IMR-90 (cell line): ENCODE results near the gene SF3B2. TPM values are rescaled to one million over a fixed set of nuclear protein-coding genes. Genes with fewer than 3 reads are reported as not detected.

Source experiments
- ATAC-seq: fragments of 200-7000 bp; cut with Tn5 transposase; 2 replicates; pipeline ENCODE4 v1.9.1; 2020; ENCODE audit warnings: low read depth, mild to moderate bottlenecking, moderate library complexity
- BruUV-seq: library from RNA; stranded (reverse); fragments of 400-500 nt; replicated peaks from 2 replicates; lab custom pipeline; 2021; lab: Mats Ljungman, UMichigan
- CTCF ChIA-PET: fragments of 300-600 bp; formaldehyde crosslinking; extraction: SDS; loops from one replicate; lab custom pipeline; 2021; ENCODE audit warnings: antibody characterized with exemption; lab: Yijun Ruan, JAX
- POLR2A ChIA-PET: fragments of 300-600 bp; sonication (Branson Sonifier 250); formaldehyde crosslinking; loops from one replicate; lab custom pipeline; 2022; ENCODE audit warnings: antibody characterized with exemption; ENCODE audit not compliant: unreplicated experiment; lab: Charles Lee
- DNase-seq: peaks from one replicate; pipeline ENCODE4 v3.0.0; 2013
- H2AFZ ChIP-seq: replicated peaks from 2 replicates; pipeline ENCODE3; 2013; ENCODE audit warnings: low read length, mild to moderate bottlenecking; ENCODE audit not compliant: poor library complexity
- H2AK5ac ChIP-seq: 2 replicates; pipeline ENCODE4 v1.6.1; 2013; ENCODE audit warnings: low read depth, low read length, inconsistent platforms
- H2AK9ac ChIP-seq: replicated peaks from 2 replicates; pipeline ENCODE3; 2013; ENCODE audit warnings: mild to moderate bottlenecking, low read depth, low read length, moderate library complexity; ENCODE audit not compliant: poor library complexity
- H2BK120ac ChIP-seq: 2 replicates; pipeline ENCODE4 v1.6.1; 2013; ENCODE audit warnings: low read depth, low read length, inconsistent platforms
- H2BK15ac ChIP-seq: 3 replicates; pipeline ENCODE4 v1.6.1; 2013; ENCODE audit warnings: low read depth, low read length, inconsistent platforms
- H2BK20ac ChIP-seq: 2 replicates; pipeline ENCODE4 v1.6.1; 2013; ENCODE audit warnings: low read depth, mild to moderate bottlenecking, inconsistent platforms, low read length, moderate library complexity
- H2BK5ac ChIP-seq: 2 replicates; pipeline ENCODE4 v1.6.1; 2013; ENCODE audit warnings: mild to moderate bottlenecking, low read depth, low read length, inconsistent platforms; ENCODE audit not compliant: poor library complexity, severe bottlenecking
- H3K14ac ChIP-seq: replicated peaks from 2 replicates; pipeline ENCODE4 v1.6.1; 2013; ENCODE audit warnings: low read depth, low read length, inconsistent platforms
- H3K18ac ChIP-seq: 2 replicates; pipeline ENCODE4 v1.6.1; 2013; ENCODE audit warnings: low read depth, low read length, control low read depth
- H3K23ac ChIP-seq: 2 replicates; pipeline ENCODE4 v1.6.1; 2013; ENCODE audit warnings: low read depth, low read length, inconsistent platforms
- H3K27ac ChIP-seq: 2 replicates; pipeline ENCODE4 v1.5.1; 2013; ENCODE audit warnings: mild to moderate bottlenecking, control low read depth, low read length; ENCODE audit not compliant: insufficient read depth
- H3K27me3 ChIP-seq: 2 replicates; pipeline ENCODE4 v1.6.1; 2013; ENCODE audit warnings: low read length; ENCODE audit not compliant: control insufficient read depth, insufficient read depth
- H3K36me3 ChIP-seq: 2 replicates; pipeline ENCODE4 v1.6.1; 2013; ENCODE audit warnings: low read length, mixed read lengths; ENCODE audit not compliant: control insufficient read depth, insufficient read depth
- H3K4ac ChIP-seq: 2 replicates; pipeline ENCODE4 v1.6.1; 2013; ENCODE audit warnings: low read depth, low read length, inconsistent platforms
- H3K4me1 ChIP-seq: 2 replicates; pipeline ENCODE4 v1.6.1; 2013; ENCODE audit warnings: low read length, mixed read lengths; ENCODE audit not compliant: control insufficient read depth, insufficient read depth
- H3K4me2 ChIP-seq: 2 replicates; pipeline ENCODE4 v1.6.1; 2013; ENCODE audit warnings: low read depth, mild to moderate bottlenecking, control low read depth, low read length, moderate library complexity
- H3K4me3 ChIP-seq: 2 replicates; pipeline ENCODE4 v1.5.1; 2013; ENCODE audit warnings: low read depth, mild to moderate bottlenecking, control low read depth, low read length, moderate library complexity; ENCODE audit not compliant: insufficient read depth
- H3K56ac ChIP-seq: 2 replicates; pipeline ENCODE4 v1.6.1; 2013; ENCODE audit warnings: low read length, inconsistent platforms; ENCODE audit not compliant: insufficient read depth; ENCODE audit errors: extremely low read depth
- H3K79me1 ChIP-seq, 2 experiments: 2 replicates each; pipeline ENCODE4 v1.6.1; 2013; ENCODE audit warnings: low read length in 2 of 2, inconsistent platforms in 1 of 2, low read depth in 1 of 2
- H3K9ac ChIP-seq: 2 replicates; pipeline ENCODE4 v1.6.1; 2013; ENCODE audit warnings: low read depth, low read length, control low read depth
- H3K9me1 ChIP-seq: 2 replicates; pipeline ENCODE4 v1.6.1; 2013; ENCODE audit warnings: low read length, inconsistent platforms; ENCODE audit not compliant: insufficient read depth
- H3K9me3 ChIP-seq: 2 replicates; pipeline ENCODE4 v1.6.1; 2013; ENCODE audit warnings: low read length; ENCODE audit not compliant: control insufficient read depth, insufficient read depth
- H4K20me1 ChIP-seq: 2 replicates; pipeline ENCODE4 v1.6.1; 2013; ENCODE audit warnings: low read length, inconsistent platforms; ENCODE audit not compliant: insufficient read depth
- H4K5ac ChIP-seq: 2 replicates; pipeline ENCODE4 v1.6.1; 2013; ENCODE audit warnings: mild to moderate bottlenecking, low read depth, low read length, control low read depth
- H4K8ac ChIP-seq, 2 experiments: 2 replicates each; pipeline ENCODE4 v1.6.1; 2013; ENCODE audit warnings: low read depth in 2 of 2, low read length in 2 of 2, control low read depth in 1 of 2, inconsistent platforms in 1 of 2
- H4K91ac ChIP-seq: 2 replicates; pipeline ENCODE4 v1.6.1; 2013; ENCODE audit warnings: low read depth, low read length, inconsistent platforms; ENCODE audit not compliant: insufficient read depth
- BHLHE40 ChIP-seq: fragments of 150-350 bp; IDR thresholded peaks from 2 replicates; pipeline ENCODE4 v1.6.1; 2016; ENCODE audit warnings: mild to moderate bottlenecking, low read depth, low read length
- CEBPB ChIP-seq: IDR thresholded peaks from 2 replicates; pipeline ENCODE4 v1.6.1; 2012; ENCODE audit warnings: low read depth, low read length, improper control_type of control experiment
- CHD1 ChIP-seq: IDR thresholded peaks from 2 replicates; pipeline ENCODE4 v1.6.1; 2012; ENCODE audit warnings: low read depth, low read length, improper control_type of control experiment
- CTCF ChIP-seq: conservative IDR thresholded peaks from 2 replicates; pipeline ENCODE4 v1.5.1; 2012; ENCODE audit warnings: mild to moderate bottlenecking, low read depth, low read length, improper control_type of control experiment
- ELK1 ChIP-seq: fragments of 150-350 bp; IDR thresholded peaks from 2 replicates; pipeline ENCODE4 v1.6.1; 2016; ENCODE audit warnings: low read depth, mild to moderate bottlenecking, low read length, moderate library complexity, borderline replicate concordance
- FOS ChIP-seq: fragments of 150-350 bp; IDR thresholded peaks from 2 replicates; pipeline ENCODE4 v1.6.1; 2016; ENCODE audit warnings: low read depth, low read length
- MAFK ChIP-seq: IDR thresholded peaks from 2 replicates; pipeline ENCODE4 v1.6.1; 2012; ENCODE audit warnings: low read depth, low read length, improper control_type of control experiment
- MAZ ChIP-seq: IDR thresholded peaks from 2 replicates; pipeline ENCODE4 v1.6.1; 2012; ENCODE audit warnings: low read depth, mild to moderate bottlenecking, low read length, improper control_type of control experiment, moderate library complexity, borderline replicate concordance
- MXI1 ChIP-seq: IDR thresholded peaks from 2 replicates; pipeline ENCODE4 v1.6.1; 2012; ENCODE audit warnings: low read depth, mild to moderate bottlenecking, low read length, moderate library complexity, borderline replicate concordance
- NFE2L2 ChIP-seq: fragments of 150-350 bp; IDR thresholded peaks from 2 replicates; pipeline ENCODE4 v1.6.1; 2016; ENCODE audit warnings: low read depth, mild to moderate bottlenecking, low read length
- POLR2A ChIP-seq: IDR thresholded peaks from 2 replicates; pipeline ENCODE4 v1.6.1; 2012; ENCODE audit warnings: mild to moderate bottlenecking, low read depth, low read length
- RAD21 ChIP-seq: IDR thresholded peaks from 2 replicates; pipeline ENCODE4 v1.6.1; 2012; ENCODE audit warnings: low read length, improper control_type of control experiment
- RCOR1 ChIP-seq: IDR thresholded peaks from 2 replicates; pipeline ENCODE4 v1.6.1; 2012; ENCODE audit warnings: mild to moderate bottlenecking, low read length, improper control_type of control experiment; ENCODE audit not compliant: insufficient replicate concordance
- RFX5 ChIP-seq: IDR thresholded peaks from 2 replicates; pipeline ENCODE4 v1.8.0; 2012; ENCODE audit warnings: low read depth, mild to moderate bottlenecking, low read length, moderate library complexity
- WGBS, 2 experiments: methylation state at CpG; one replicate each; pipeline versions ENCODE4 v1.1.5 to v1.1.7; 2013; ENCODE audit warnings: missing lambda C conversion rate in 2 of 2; ENCODE audit not compliant: insufficient read length in 1 of 2; ENCODE audit errors: extremely low coverage in 2 of 2; 5-methylcytosine and 5-hydroxymethylcytosine counted together
- dilution Hi-C: fragments of 300-500 bp; cut with HindIII; formaldehyde crosslinking; loops from one replicate; pipeline ENCODE4 v1.14.3; 2018; ENCODE audit warnings: low sequenced_read_pairs; ENCODE audit not compliant: unreplicated experiment
- in situ Hi-C: fragments of 300-500 bp; cut with MboI; formaldehyde crosslinking; loops from 3 replicates; pipeline ENCODE4 v1.14.3; 2019; ENCODE audit warnings: low sequenced_read_pairs, inconsistent platforms, mixed read lengths
- intact Hi-C: fragments of 100-400 bp; cut with micrococcal nuclease; formaldehyde crosslinking; loops from 2 replicates; pipeline ENCODE4 v1.10.0; 2022
- polyA plus RNA-seq, 3 experiments: library from polyadenylated mRNA; depleted of rRNA; stranded (reverse); fragments of >200 nt; gene quantifications; 2 replicates each; pipeline ENCODE4 v1.2.3, GENCODE V29; 2012; ENCODE audit warnings: low replicate concordance in 1 of 3
- total RNA-seq: library from RNA; depleted of rRNA; stranded (reverse); fragments of >200 nt; gene quantifications from 2 replicates; pipeline ENCODE4 v1.2.3, GENCODE V29; 2012
- TF ChIP-seq, protein P1 (sequence below): fragments of 150-350 bp; IDR thresholded peaks from 2 replicates; pipeline ENCODE4 v1.6.1; 2017; ENCODE audit warnings: mild to moderate bottlenecking, antibody characterized with exemption, low read length, low read depth

Gene SF3B2
- total and polyA plus RNA-seq, 2 of the 4 experiments (the other 2 are of a cell fraction): 120 to 122 TPM

- no TSS peak for BruUV-seq
- ChIA-PET POLR2A (no interaction called here), CTCF (no interaction called here)
- Histone ChIP-seq H2AFZ (peak overlapping the region; percentile 86), H3K4ac (peak overlapping the region; percentile 45), H3K23ac (peak overlapping the region; percentile 29; the same call in 1 of the 2 replicates), H3K9me1 (peaks cover 23% of the 10 kb centered on the region), H3K27me3 (peaks cover 13% of the 10 kb centered on the region), H3K56ac (no peak overlapping the region; the same call in 1 of the 2 replicates), H2BK120ac (peak overlapping the region; percentile 85), H4K20me1 (no peaks in the 10 kb centered on the region; the same call in 1 of the 2 replicates), H2BK15ac (no peak overlapping the region; the same call in 2 of the 3 replicates), H2BK20ac (peak overlapping the region; percentile 88; the same call in 1 of the 2 replicates), H3K9me3 (no peaks in the 10 kb centered on the region), H2AK9ac (peak overlapping the region; percentile 93), H3K4me3 (no peak overlapping the region), H3K36me3 (no peaks in the 10 kb centered on the region), H3K18ac (peak overlapping the region; percentile 28; the same call in 1 of the 2 replicates), H3K4me1 (peaks cover 9% of the 10 kb centered on the region), H3K27ac (peak overlapping the region; percentile 2; the same call in 1 of the 2 replicates), H2BK5ac (peak overlapping the region; percentile 31), H3K9ac (no peak overlapping the region), H4K91ac (peak overlapping the region; percentile 83), H4K5ac (peak overlapping the region; percentile 23; the same call in 1 of the 2 replicates), H2AK5ac (peak overlapping the region; percentile 56; the same call in 1 of the 2 replicates), H3K79me1 (no peaks in the 10 kb centered on the region), H3K14ac (peak overlapping the region; percentile 72; the same call in 1 of the 2 replicates), H3K4me2 (no peak overlapping the region), H4K8ac (peak overlapping the region; percentile 81 to 88)
- ATAC-seq: peak; percentile 16
- no peak for DNase-seq
- in situ Hi-C loops: no loop called here
- dilution Hi-C loops: no loop called here
- WGBS, 2 experiments: 100% methylated on average over 2 of the region's 6 CpGs; no CpG with 5 or more reads in 1 of the 2 experiments
- intact Hi-C loops: no loop called here
- TF ChIP-seq POLR2A: no peak
- TF ChIP-seq MAFK: no peak
- no peak for TF ChIP-seq RFX5
- no peak for TF ChIP-seq MXI1
- TF ChIP-seq NFE2L2: no peak
- no peak for TF ChIP-seq RCOR1
- no peak for TF ChIP-seq BHLHE40
- TF ChIP-seq CHD1: no peak
- no peak for TF ChIP-seq CTCF
- no peak for TF ChIP-seq MAZ
- no peak for TF ChIP-seq CEBPB
- TF ChIP-seq, protein P1, sequence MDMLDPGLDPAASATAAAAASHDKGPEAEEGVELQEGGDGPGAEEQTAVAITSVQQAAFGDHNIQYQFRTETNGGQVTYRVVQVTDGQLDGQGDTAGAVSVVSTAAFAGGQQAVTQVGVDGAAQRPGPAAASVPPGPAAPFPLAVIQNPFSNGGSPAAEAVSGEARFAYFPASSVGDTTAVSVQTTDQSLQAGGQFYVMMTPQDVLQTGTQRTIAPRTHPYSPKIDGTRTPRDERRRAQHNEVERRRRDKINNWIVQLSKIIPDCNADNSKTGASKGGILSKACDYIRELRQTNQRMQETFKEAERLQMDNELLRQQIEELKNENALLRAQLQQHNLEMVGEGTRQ: no peak
- no peak for TF ChIP-seq FOS
- no peak for TF ChIP-seq RAD21
- TF ChIP-seq ELK1: no peak
These were observed 37.2 kb upstream of the SF3B2 start for GRCh38 chr11:66014804-66015453.
